ENCODE results near the gene DNASE2.
A peak's percentile ranks its signal among the peaks of the same experiment; 100 is the strongest.
"Not testable (repeated sequence)": the region's sequence is repeated elsewhere in the genome, so short reads cannot be mapped to it uniquely, and the experiment has no call there.

Gene DNASE2

GRCh38 chr19:12859546-12859945 is 21.7 kb downstream of the DNASE2 start:
- no peak for DNase-seq

GRCh38 chr19:12858041-12858928 is 23.0 kb downstream of the DNASE2 start:
- no peak for DNase-seq

GRCh38 chr19:12856653-12857052 is 24.6 kb downstream of the DNASE2 start:
- no peak for DNase-seq

- DNase-seq: peak; percentile 90
Measured at GRCh38 chr19:12847159-12848139, 33.8 kb downstream of the DNASE2 start.

GRCh38 chr19:12846613-12847012 is 34.6 kb downstream of the DNASE2 start:
- DNase-seq: not testable (repeated sequence)

GRCh38 chr19:12843999-12844732 is 37.1 kb downstream of the DNASE2 start:
- DNase-seq: no peak

- no peak for DNase-seq
Measured at GRCh38 chr19:12843328-12843727, 37.9 kb downstream of the DNASE2 start.

GRCh38 chr19:12842511-12842910 is 38.7 kb downstream of the DNASE2 start:
- no peak for DNase-seq

GRCh38 chr19:12841094-12841493 is 40.2 kb downstream of the DNASE2 start:
- no peak for DNase-seq

- no peak for DNase-seq
Measured at GRCh38 chr19:12840091-12841079, 40.9 kb downstream of the DNASE2 start.

GRCh38 chr19:12838886-12839756 is 42.1 kb downstream of the DNASE2 start:
- no peak for DNase-seq

- DNase-seq: no peak
Measured at GRCh38 chr19:12838182-12838885, 42.9 kb downstream of the DNASE2 start, which contains the start of gene MAST1. TSS of gene MAST1 (plus strand) at chr19:12838515. CDS start at chr19:12838573, 58 bp downstream.

GRCh38 chr19:12837225-12837624 is 44.0 kb downstream of the DNASE2 start:
- no peak for DNase-seq

- DNase-seq: no peak
Measured at GRCh38 chr19:12836529-12836863, 44.8 kb downstream of the DNASE2 start.

- no peak for DNase-seq
Measured at GRCh38 chr19:12834976-12835757, 46.1 kb downstream of the DNASE2 start.

GRCh38 chr19:12834566-12834943 is 46.7 kb downstream of the DNASE2 start, which contains the start of gene RTBDN:
TSS of gene RTBDN (minus strand) at chr19:12834579. CDS start at chr19:12829979, 4,600 bp downstream.
- no peak for DNase-seq

- no peak for DNase-seq
Measured at GRCh38 chr19:12833738-12834565, 47.3 kb downstream of the DNASE2 start.

- no peak for DNase-seq
Measured at GRCh38 chr19:12833418-12833737, 47.9 kb downstream of the DNASE2 start.

Data from right forelimb (tissue), 1 donor.